Activated naive CD4-positive, alpha-beta T cell treated with anti-CD3 and anti-CD28 coated beads, Interleukin-2, amount 10 ng/mL, durations not matched to agents 7 days and 5 days (primary cell): ENCODE results near the gene HYAL3.
"Not testable (repeated sequence)": the region's sequence is repeated elsewhere in the genome, so short reads cannot be mapped to it uniquely, and the experiment has no call there.

ENCODE experiments used
- CTCF ChIA-PET: fragments of 350-600 bp; sonication (Branson Sonifier 250); formaldehyde crosslinking; loops from one replicate; lab custom pipeline; 2021; ENCODE audit warnings: antibody characterized with exemption; lab: Charles Lee
- DNase-seq: peaks from one replicate; pipeline ENCODE4 v3.0.0-alpha.2; 2020
- H3K27ac Mint-ChIP-seq: one replicate; pipeline ENCODE4 v1.8.0; 2021; ENCODE audit warnings: mild to moderate bottlenecking, moderate library complexity, mixed read lengths
- H3K27me3 Mint-ChIP-seq: one replicate; pipeline ENCODE4 v1.8.0; 2021; ENCODE audit warnings: mild to moderate bottlenecking, mixed read lengths
- H3K36me3 Mint-ChIP-seq: one replicate; pipeline ENCODE4 v1.8.0; 2021; ENCODE audit warnings: mixed read lengths
- H3K4me1 Mint-ChIP-seq: one replicate; pipeline ENCODE4 v1.8.0; 2021; ENCODE audit warnings: mixed read lengths
- H3K4me3 Mint-ChIP-seq: one replicate; pipeline ENCODE4 v1.8.0; 2021; ENCODE audit warnings: mild to moderate bottlenecking, moderate library complexity, mixed read lengths
- H3K9me3 Mint-ChIP-seq: one replicate; pipeline ENCODE4 v1.8.0; 2021; ENCODE audit warnings: mixed read lengths

The HYAL3 gene

DNA sequence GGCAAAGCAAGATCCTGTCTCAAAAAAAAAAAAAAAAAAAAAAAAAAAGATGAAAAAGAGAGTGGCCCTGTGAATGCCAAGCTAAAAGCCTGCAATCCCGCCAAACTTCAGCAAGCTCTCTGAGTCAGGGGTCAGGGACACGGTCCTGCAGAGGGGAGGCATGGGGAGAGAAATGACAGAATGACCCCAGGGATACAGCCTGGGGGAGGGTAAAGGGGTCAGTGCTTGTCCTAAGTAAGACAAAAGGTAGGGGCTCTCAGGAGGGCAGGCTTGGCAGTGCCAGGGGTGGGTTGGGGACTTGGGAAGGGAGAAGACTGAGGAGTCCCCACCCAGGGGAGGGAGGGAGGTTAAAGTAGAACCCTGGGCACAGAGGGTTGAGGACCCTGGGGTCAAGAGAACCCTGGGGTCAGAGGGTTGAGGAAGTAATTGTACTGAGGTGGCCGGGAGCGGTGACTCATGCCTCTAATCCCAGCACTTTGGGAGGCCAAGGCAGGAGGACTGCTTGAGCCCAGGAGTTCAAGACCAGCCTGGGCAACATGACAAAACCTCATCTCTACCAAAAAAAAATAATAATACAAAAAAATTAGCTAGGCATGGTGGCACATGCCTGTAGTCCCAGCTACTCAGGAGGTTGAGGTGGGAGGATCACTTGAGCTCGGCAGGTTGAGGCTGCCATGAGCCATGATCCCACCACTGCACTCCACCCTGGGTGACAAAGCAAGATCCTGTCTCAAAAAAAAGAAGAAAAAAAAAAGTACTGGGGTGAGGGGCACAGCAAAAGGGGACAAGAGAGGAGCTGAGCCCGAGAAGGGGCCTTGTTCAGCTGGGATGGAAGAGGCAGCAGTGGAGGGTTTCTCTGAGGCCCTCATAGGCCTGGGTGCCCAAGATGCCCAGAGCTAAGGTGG is 35.5 kb downstream of the HYAL3 start:
- Mint-ChIP-seq H3K4me1 (peaks cover 10% of the 10 kb centered on the region), H3K27me3 (peaks cover 48% of the 10 kb centered on the region), H3K9me3 (no peaks in the 10 kb centered on the region), H3K27ac (peak overlapping the region; percentile 28), H3K36me3 (peaks cover 3% of the 10 kb centered on the region), H3K4me3 (no peak overlapping the region)
- no peak for DNase-seq
- CTCF ChIA-PET: interaction anchor here (0.6 to 1.7 kb wide), 4 partner anchors 15 to 69 kb away, joined by 3 to 7 read pairs (median 4); partner anchors contain the start of gene GNAI2

- H3K27me3 Mint-ChIP-seq: peaks cover 39% of the 10 kb centered on the region
- CTCF ChIA-PET: interaction anchor here (0.8 to 0.9 kb wide), 3 partner anchors 12 to 68 kb away, joined by 5 to 7 read pairs (median 5); no protein-coding TSS in a partner anchor
Measured at GRCh38 chr3:50262778-50263177, 36.4 kb downstream of the HYAL3 start.

DNA sequence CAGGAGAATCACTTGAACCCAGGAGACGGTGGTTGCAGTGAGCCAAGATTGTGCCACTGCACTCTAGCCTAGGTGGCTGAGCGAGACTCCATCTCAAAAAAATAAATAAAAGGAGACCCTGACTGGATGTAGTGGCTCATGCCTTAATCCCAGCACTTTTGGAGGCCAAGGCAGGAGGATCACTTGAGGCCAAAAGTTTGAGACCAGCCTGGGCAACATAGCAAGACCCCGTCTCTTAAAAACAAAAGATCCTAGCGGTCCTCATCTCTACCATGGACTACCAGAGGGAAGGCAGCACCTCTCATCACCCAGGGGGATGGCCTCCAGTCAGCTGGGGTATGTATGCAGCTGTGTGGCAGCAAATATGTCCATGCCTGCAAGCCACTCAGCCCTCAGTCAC is 37.0 kb downstream of the HYAL3 start:
- H3K27me3 Mint-ChIP-seq: peaks cover 33% of the 10 kb centered on the region
- DNase-seq, H3K4me1 Mint-ChIP-seq, H3K27ac Mint-ChIP-seq, H3K9me3 Mint-ChIP-seq, H3K4me3 Mint-ChIP-seq: not testable (repeated sequence)
- peaks cover 16% of the 10 kb centered on the region for H3K36me3 Mint-ChIP-seq
- CTCF ChIA-PET: interaction anchor here (0.9 to 1.3 kb wide), 2 partner anchors 12 to 16 kb away, joined by 4 to 5 read pairs; no protein-coding TSS in a partner anchor

More at GRCh38 chr3:50262778-50263177, 36.4 kb downstream of the HYAL3 start:
- Mint-ChIP-seq H3K4me3 (no peak overlapping the region), H3K27ac (no peak overlapping the region), H3K36me3 (peaks cover 11% of the 10 kb centered on the region), H3K9me3 (no peaks in the 10 kb centered on the region), H3K4me1 (peaks cover 10% of the 10 kb centered on the region)
- DNase-seq: no peak

- Mint-ChIP-seq H3K27me3 (peaks cover 26% of the 10 kb centered on the region), H3K36me3 (peaks cover 23% of the 10 kb centered on the region), H3K4me1 (peaks cover 10% of the 10 kb centered on the region), H3K4me3 (no peak overlapping the region), H3K27ac (no peak overlapping the region), H3K9me3 (no peaks in the 10 kb centered on the region)
- DNase-seq: no peak
- CTCF ChIA-PET: interaction anchor here (0.7 to 1.3 kb wide), 2 partner anchors 15 to 67 kb away, joined by 3 to 4 read pairs; no protein-coding TSS in a partner anchor
Measured at GRCh38 chr3:50261505-50261904, 37.7 kb downstream of the HYAL3 start.

DNA sequence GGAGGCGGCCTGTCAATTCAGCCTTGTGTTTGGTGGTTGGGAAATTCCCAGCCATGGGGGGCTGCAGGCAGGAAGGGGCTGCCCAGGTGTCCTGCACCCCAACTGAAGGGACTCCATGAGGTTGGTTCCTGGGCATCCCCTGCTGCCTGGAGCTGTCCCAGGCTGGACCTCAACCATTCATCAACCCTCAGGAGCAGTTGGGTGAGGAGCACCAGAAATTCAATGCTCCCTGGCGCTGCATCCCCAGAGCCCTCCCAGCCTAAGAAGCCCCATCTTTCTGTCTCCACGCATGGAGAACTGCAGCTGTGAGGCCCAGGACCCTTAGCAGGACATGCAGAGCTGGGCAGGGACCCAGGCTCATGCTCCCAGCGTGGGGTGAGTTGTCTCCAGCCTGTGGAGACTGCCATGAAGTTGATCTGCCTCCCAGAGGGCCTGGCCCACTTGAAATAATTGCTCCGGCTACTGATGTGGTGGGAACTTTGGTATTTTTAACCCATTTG is 38.2 kb downstream of the HYAL3 start:
- no peak overlapping the region for H3K4me3 Mint-ChIP-seq

DNA sequence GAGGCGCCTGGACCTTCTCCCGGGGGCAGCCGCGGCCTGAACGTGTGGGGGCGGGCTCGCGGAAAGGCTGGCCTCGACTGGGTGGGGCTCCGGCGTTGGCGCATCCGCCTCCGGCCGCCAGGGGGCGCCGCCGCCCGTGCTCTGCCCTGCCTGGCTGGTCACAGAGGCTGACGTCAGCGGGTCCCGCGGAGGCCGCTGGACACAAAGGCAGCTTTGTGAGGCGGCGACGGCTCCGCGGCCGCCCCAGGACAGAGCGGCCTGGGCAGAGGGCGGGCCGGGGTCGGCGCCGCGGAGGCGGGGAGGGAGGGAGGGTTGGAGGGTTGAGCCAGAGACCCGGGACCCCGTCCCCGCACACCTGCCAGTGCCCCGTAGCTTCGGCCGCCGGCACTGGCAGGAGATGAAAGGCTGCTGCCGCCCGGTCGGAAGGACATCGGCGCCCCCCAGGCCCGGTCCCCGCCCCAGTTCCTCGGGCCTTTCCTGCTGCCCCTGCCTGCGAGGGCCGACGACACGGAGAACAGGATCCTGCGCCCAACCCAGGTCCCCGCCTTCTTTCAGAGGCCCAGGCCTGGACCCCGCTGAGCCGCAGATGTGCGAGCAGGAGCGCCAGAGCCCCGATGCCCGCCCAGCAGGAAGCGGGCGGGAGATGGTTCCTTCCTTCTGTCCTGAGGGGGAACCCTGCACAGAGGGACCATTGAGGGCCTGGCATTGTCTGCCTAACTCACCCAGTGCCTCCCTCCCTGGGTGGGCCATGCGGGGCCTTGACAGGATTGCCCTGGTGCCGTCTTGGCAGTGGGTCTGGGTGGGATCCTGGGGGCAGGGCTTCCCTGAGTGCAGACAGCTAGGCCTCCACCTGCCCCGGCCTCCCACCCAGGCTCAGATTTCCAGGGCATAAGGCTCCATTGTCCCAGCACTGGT is 38.9 kb downstream of the HYAL3 start:
- H3K27me3 Mint-ChIP-seq: peaks cover 14% of the 10 kb centered on the region

More for the DNA sequence above, 38.2 kb downstream of the HYAL3 start:
- Mint-ChIP-seq H3K36me3 (peaks cover 28% of the 10 kb centered on the region), H3K27ac (no peak overlapping the region), H3K27me3 (peaks cover 21% of the 10 kb centered on the region), H3K9me3 (no peaks in the 10 kb centered on the region), H3K4me1 (peaks cover 10% of the 10 kb centered on the region)
- DNase-seq: no peak
- CTCF ChIA-PET: interaction anchor here (0.7 to 1.3 kb wide), 4 partner anchors 11 to 66 kb away, joined by 3 to 4 read pairs (median 3); no protein-coding TSS in a partner anchor

GRCh38 chr3:50259432-50260026 is 39.7 kb downstream of the HYAL3 start:
- H3K27me3 Mint-ChIP-seq: peaks cover 9% of the 10 kb centered on the region
- peaks cover 30% of the 10 kb centered on the region for H3K36me3 Mint-ChIP-seq
- DNase-seq: peak; percentile 19
- CTCF ChIA-PET: interaction anchor here (0.7 to 2.4 kb wide), 9 partner anchors 9 to 535 kb away, joined by 3 to 23 read pairs (median 3); partner anchors contain the start of gene SEMA3B
- H3K4me1 Mint-ChIP-seq: peaks cover 10% of the 10 kb centered on the region
- peak overlapping the region; percentile 55 for H3K27ac Mint-ChIP-seq
- peak overlapping the region; percentile 66 for H3K4me3 Mint-ChIP-seq
- H3K9me3 Mint-ChIP-seq: no peaks in the 10 kb centered on the region

More for the DNA sequence above, 38.9 kb downstream of the HYAL3 start:
- Mint-ChIP-seq H3K4me3 (peak overlapping the region; percentile 66), H3K36me3 (peaks cover 28% of the 10 kb centered on the region), H3K4me1 (peaks cover 10% of the 10 kb centered on the region), H3K9me3 (no peaks in the 10 kb centered on the region), H3K27ac (peak overlapping the region; percentile 55)
- peak; percentile 89 for DNase-seq
- CTCF ChIA-PET: interaction anchor here (0.7 to 2.4 kb wide), 7 partner anchors 9 to 536 kb away, joined by 3 to 23 read pairs (median 3); partner anchors contain the start of gene SEMA3B

DNA sequence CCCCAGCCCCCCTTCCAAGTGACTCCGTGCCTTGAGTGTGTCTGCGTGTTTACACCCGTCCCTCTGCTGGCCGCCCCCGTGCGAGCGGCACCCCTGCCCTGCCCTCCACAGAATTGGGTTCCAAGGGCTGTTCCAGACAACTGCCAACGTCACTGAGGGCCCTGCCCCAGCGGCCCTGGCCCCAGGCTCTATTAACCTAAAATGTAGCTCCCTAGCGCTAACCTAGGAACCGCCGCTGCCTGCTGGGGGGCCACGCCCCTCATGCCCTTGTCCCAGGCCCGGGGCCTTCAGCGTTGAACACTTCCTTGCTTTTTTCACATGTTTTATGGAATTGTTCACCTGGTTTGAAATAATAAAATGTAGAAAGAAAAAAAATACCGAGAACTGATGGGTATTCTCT is 40.2 kb downstream of the HYAL3 start:
- peaks cover 5% of the 10 kb centered on the region for H3K27me3 Mint-ChIP-seq
- CTCF ChIA-PET: interaction anchor here (0.7 to 2.4 kb wide), 9 partner anchors 9 to 67 kb away, joined by 3 to 23 read pairs (median 3); partner anchors contain the start of gene SEMA3B
- DNase-seq: no peak
- H3K4me1 Mint-ChIP-seq: peaks cover 10% of the 10 kb centered on the region
- no peaks in the 10 kb centered on the region for H3K9me3 Mint-ChIP-seq
- H3K27ac Mint-ChIP-seq: no peak overlapping the region
- H3K4me3 Mint-ChIP-seq: no peak overlapping the region
- H3K36me3 Mint-ChIP-seq: peaks cover 33% of the 10 kb centered on the region

DNA sequence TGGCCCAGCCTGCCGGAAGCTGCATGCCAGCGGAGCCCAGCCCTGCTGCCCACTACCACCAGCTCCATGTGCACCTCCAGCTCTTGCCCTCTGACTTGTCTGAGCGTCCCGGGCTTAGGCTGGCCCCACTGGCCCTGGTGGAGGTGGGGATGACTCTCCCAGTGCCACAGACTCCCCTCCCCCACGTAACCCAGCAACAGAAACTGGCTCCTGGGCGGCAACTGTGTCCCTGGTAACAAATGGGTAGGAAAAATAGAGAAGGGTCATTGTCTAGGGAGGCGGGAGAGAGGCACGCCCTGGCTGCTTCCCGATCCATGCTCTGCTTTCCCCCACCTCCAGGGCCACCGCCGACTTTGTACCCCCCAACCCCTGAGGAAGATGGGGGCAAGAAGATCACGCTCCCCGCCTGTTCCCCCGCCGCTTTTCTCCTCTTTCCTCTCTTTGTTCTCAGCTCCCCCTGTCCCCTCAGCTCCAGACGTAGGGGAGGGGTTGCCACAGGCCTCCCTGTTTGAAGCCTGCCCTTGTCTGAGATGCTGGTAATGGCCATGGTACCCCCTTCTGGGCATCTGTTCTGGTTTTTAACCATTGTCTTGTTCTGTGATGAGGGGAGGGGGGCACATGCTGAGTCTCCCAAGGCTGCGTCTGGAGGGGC is 41.0 kb downstream of the HYAL3 start:
- Mint-ChIP-seq H3K27me3 (peaks cover 4% of the 10 kb centered on the region), H3K36me3 (peaks cover 42% of the 10 kb centered on the region), H3K27ac (no peak overlapping the region), H3K9me3 (no peaks in the 10 kb centered on the region), H3K4me1 (peaks cover 10% of the 10 kb centered on the region), H3K4me3 (no peak overlapping the region)
- CTCF ChIA-PET: interaction anchor here (0.9 to 2.4 kb wide), 10 partner anchors 8 to 66 kb away, joined by 3 to 23 read pairs (median 3); no protein-coding TSS in a partner anchor
- DNase-seq: no peak

GRCh38 chr3:50256978-50257890 is 42.0 kb downstream of the HYAL3 start:
- peak; percentile 64 for DNase-seq
- Mint-ChIP-seq H3K4me1 (peaks cover 10% of the 10 kb centered on the region), H3K4me3 (no peak overlapping the region), H3K36me3 (peaks cover 44% of the 10 kb centered on the region), H3K9me3 (no peaks in the 10 kb centered on the region), H3K27ac (no peak overlapping the region), H3K27me3 (no peaks in the 10 kb centered on the region)
- CTCF ChIA-PET: interaction anchor here (0.5 to 3.1 kb wide), 9 partner anchors 10 to 67 kb away, joined by 3 to 20 read pairs (median 3); no protein-coding TSS in a partner anchor

DNA sequence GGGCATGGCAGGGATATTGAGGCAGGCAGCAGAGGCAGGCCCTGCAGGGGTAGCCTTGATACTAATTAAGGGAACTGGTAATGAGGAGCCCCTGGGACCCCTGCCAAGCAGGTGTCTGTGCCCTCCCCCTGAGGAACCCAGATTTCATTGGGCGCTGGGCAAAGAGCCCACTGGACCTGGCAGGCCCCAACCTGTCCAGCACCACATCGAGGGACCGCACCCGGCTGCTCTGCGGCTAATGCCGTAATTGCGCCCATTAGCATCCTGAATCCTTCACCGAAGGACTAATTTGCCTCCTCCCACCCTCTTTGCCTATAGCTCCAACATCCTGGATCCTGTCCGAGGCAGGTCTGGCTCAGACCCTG is 44.0 kb downstream of the HYAL3 start:
- Mint-ChIP-seq H3K36me3 (peaks cover 51% of the 10 kb centered on the region), H3K27ac (no peak overlapping the region), H3K4me1 (peaks cover 13% of the 10 kb centered on the region), H3K27me3 (no peaks in the 10 kb centered on the region), H3K4me3 (no peak overlapping the region), H3K9me3 (no peaks in the 10 kb centered on the region)
- CTCF ChIA-PET: interaction anchor here (0.6 to 3.1 kb wide), 5 partner anchors 9 to 28 kb away, joined by 3 to 20 read pairs (median 4); no protein-coding TSS in a partner anchor
- DNase-seq: no peak
